SJSA1 (cell line): Measurements from ENCODE around the gene PRKD1. TPM values are rescaled to one million over a fixed set of nuclear protein-coding genes. Genes with fewer than 3 reads are reported as not detected.
"Not testable (repeated sequence)": the region's sequence is repeated elsewhere in the genome, so short reads cannot be mapped to it uniquely, and the experiment has no call there.

Experiments used
- DNase-seq, 2 experiments: peaks; one replicate each; pipeline ENCODE4 v3.0.0-alpha.2; 2015 to 2020; ENCODE audit warnings: low spot score in 2 of 2, low read depth in 1 of 2
- H3K27ac ChIP-seq: fragments of 250-450 bp; sonication (Bioruptor Pico); 2 replicates; pipeline ENCODE4 v1.5.1; 2020; ENCODE audit warnings: mild to moderate bottlenecking, moderate library complexity
- H3K27me3 ChIP-seq: fragments of 250-450 bp; sonication (Bioruptor Pico); replicated peaks from 2 replicates; pipeline ENCODE4 v1.5.1; 2020; ENCODE audit warnings: mild to moderate bottlenecking, moderate library complexity
- H3K36me3 ChIP-seq: fragments of 250-450 bp; sonication (Bioruptor Pico); 2 replicates; pipeline ENCODE4 v1.5.1; 2020; ENCODE audit warnings: mild to moderate bottlenecking
- H3K4me1 ChIP-seq: fragments of 250-450 bp; sonication (Bioruptor Pico); replicated peaks from 2 replicates; pipeline ENCODE4 v1.6.1; 2021; ENCODE audit warnings: mild to moderate bottlenecking
- H3K4me3 ChIP-seq: fragments of 250-450 bp; sonication (Bioruptor Pico); 2 replicates; pipeline ENCODE4 v1.5.1; 2020; ENCODE audit warnings: mild to moderate bottlenecking
- H3K9me3 ChIP-seq: fragments of 250-450 bp; sonication (Bioruptor Pico); replicated peaks from 2 replicates; pipeline ENCODE4 v1.5.1; 2020; ENCODE audit warnings: mild to moderate bottlenecking
- total RNA-seq: library from RNA; depleted of rRNA; stranded (reverse); fragments of >200 nt; shearing (Covaris generic); gene quantifications from 2 replicates; pipeline ENCODE4 v1.2.3, GENCODE V29; 2014

The PRKD1 gene
- total RNA-seq, 1 experiment from 2014 or later, result 6.4 TPM

- no peak for DNase-seq
- H3K4me3 ChIP-seq, result no peak overlapping the region
- no peaks in the 10 kb centered on the region for H3K27me3 ChIP-seq
- H3K27ac ChIP-seq, result no peak overlapping the region
- peaks cover 5% of the 10 kb centered on the region for H3K4me1 ChIP-seq
- no peaks in the 10 kb centered on the region for H3K9me3 ChIP-seq
- H3K36me3 ChIP-seq, result no peaks in the 10 kb centered on the region
Measured at GRCh38 chr14:29721586-29721985, 206.1 kb downstream of the PRKD1 start.

GRCh38 chr14:29717901-29718300 lies 209.7 kb downstream of the PRKD1 start:
- no peaks in the 10 kb centered on the region for H3K36me3 ChIP-seq
- H3K9me3 ChIP-seq, result no peaks in the 10 kb centered on the region
- H3K4me1 ChIP-seq, result no peaks in the 10 kb centered on the region
- DNase-seq, result no peak
- no peak overlapping the region for H3K4me3 ChIP-seq
- H3K27ac ChIP-seq, result no peak overlapping the region
- H3K27me3 ChIP-seq, result no peaks in the 10 kb centered on the region

- Histone ChIP-seq H3K4me1 (no peaks in the 10 kb centered on the region), H3K9me3 (no peaks in the 10 kb centered on the region), H3K27me3 (no peaks in the 10 kb centered on the region), H3K4me3 (no peak overlapping the region), H3K27ac (no peak overlapping the region), H3K36me3 (no peaks in the 10 kb centered on the region)
- DNase-seq, result no peak
Measured at GRCh38 chr14:29716150-29716549, 211.5 kb downstream of the PRKD1 start.

GRCh38 chr14:29712601-29713000 lies 215.0 kb downstream of the PRKD1 start:
- Histone ChIP-seq H3K9me3 (no peaks in the 10 kb centered on the region), H3K27ac (no peak overlapping the region), H3K4me3 (no peak overlapping the region), H3K4me1 (no peaks in the 10 kb centered on the region), H3K27me3 (no peaks in the 10 kb centered on the region), H3K36me3 (no peaks in the 10 kb centered on the region)
- DNase-seq, result no peak

- Histone ChIP-seq H3K4me3 (no peak overlapping the region), H3K4me1 (no peaks in the 10 kb centered on the region), H3K9me3 (no peaks in the 10 kb centered on the region), H3K27ac (no peak overlapping the region), H3K27me3 (no peaks in the 10 kb centered on the region), H3K36me3 (no peaks in the 10 kb centered on the region)
- DNase-seq, result no peak
Measured at GRCh38 chr14:29710015-29710414, 217.6 kb downstream of the PRKD1 start.

GRCh38 chr14:29709490-29709889 lies 218.2 kb downstream of the PRKD1 start:
- H3K9me3 ChIP-seq, result no peaks in the 10 kb centered on the region
- no peak for DNase-seq
- no peak overlapping the region for H3K27ac ChIP-seq
- H3K36me3 ChIP-seq, result no peaks in the 10 kb centered on the region
- no peaks in the 10 kb centered on the region for H3K27me3 ChIP-seq
- no peak overlapping the region for H3K4me3 ChIP-seq
- no peaks in the 10 kb centered on the region for H3K4me1 ChIP-seq

GRCh38 chr14:29706700-29707099 lies 220.9 kb downstream of the PRKD1 start:
- no peaks in the 10 kb centered on the region for H3K4me1 ChIP-seq
- no peak for DNase-seq
- no peak overlapping the region for H3K27ac ChIP-seq
- no peak overlapping the region for H3K4me3 ChIP-seq
- H3K9me3 ChIP-seq, result no peaks in the 10 kb centered on the region
- H3K36me3 ChIP-seq, result no peaks in the 10 kb centered on the region
- no peaks in the 10 kb centered on the region for H3K27me3 ChIP-seq

- Histone ChIP-seq H3K27ac (no peak overlapping the region), H3K4me1 (no peaks in the 10 kb centered on the region), H3K4me3 (no peak overlapping the region), H3K9me3 (no peaks in the 10 kb centered on the region), H3K27me3 (no peaks in the 10 kb centered on the region), H3K36me3 (no peaks in the 10 kb centered on the region)
- no peak for DNase-seq
Measured at GRCh38 chr14:29705801-29706200, 221.8 kb downstream of the PRKD1 start.

GRCh38 chr14:29689597-29689996 lies 238.1 kb downstream of the PRKD1 start:
- H3K9me3 ChIP-seq, H3K27me3 ChIP-seq: not testable (repeated sequence)

GRCh38 chr14:29687866-29688265 lies 239.8 kb downstream of the PRKD1 start:
- no peak overlapping the region for H3K27ac ChIP-seq
- H3K9me3 ChIP-seq, result no peaks in the 10 kb centered on the region
- no peak overlapping the region for H3K4me3 ChIP-seq
- no peaks in the 10 kb centered on the region for H3K4me1 ChIP-seq
- no peaks in the 10 kb centered on the region for H3K27me3 ChIP-seq
- no peaks in the 10 kb centered on the region for H3K36me3 ChIP-seq
- DNase-seq, result no peak

More at GRCh38 chr14:29689597-29689996, 238.1 kb downstream of the PRKD1 start:
- H3K36me3 ChIP-seq, DNase-seq, H3K4me3 ChIP-seq, H3K27ac ChIP-seq, H3K4me1 ChIP-seq: not testable (repeated sequence)

- H3K4me3 ChIP-seq, result no peak overlapping the region
- H3K27ac ChIP-seq, result no peak overlapping the region
- DNase-seq, result no peak
- no peaks in the 10 kb centered on the region for H3K27me3 ChIP-seq
- no peaks in the 10 kb centered on the region for H3K9me3 ChIP-seq
- H3K36me3 ChIP-seq, result no peaks in the 10 kb centered on the region
- H3K4me1 ChIP-seq, result no peaks in the 10 kb centered on the region
Measured at GRCh38 chr14:29687071-29687765, 240.4 kb downstream of the PRKD1 start.

GRCh38 chr14:29684926-29685325 lies 242.7 kb downstream of the PRKD1 start:
- Histone ChIP-seq H3K4me3 (no peak overlapping the region), H3K4me1 (no peaks in the 10 kb centered on the region), H3K36me3 (no peaks in the 10 kb centered on the region), H3K27me3 (no peaks in the 10 kb centered on the region), H3K27ac (no peak overlapping the region), H3K9me3 (no peaks in the 10 kb centered on the region)
- DNase-seq, result no peak

GRCh38 chr14:29682789-29683188 lies 244.9 kb downstream of the PRKD1 start:
- DNase-seq, result no peak
- Histone ChIP-seq H3K27me3 (no peaks in the 10 kb centered on the region), H3K4me1 (no peaks in the 10 kb centered on the region), H3K27ac (no peak overlapping the region), H3K9me3 (no peaks in the 10 kb centered on the region), H3K36me3 (no peaks in the 10 kb centered on the region), H3K4me3 (no peak overlapping the region)

- Histone ChIP-seq H3K36me3 (no peaks in the 10 kb centered on the region), H3K4me1 (no peaks in the 10 kb centered on the region), H3K27me3 (no peaks in the 10 kb centered on the region), H3K27ac (no peak overlapping the region), H3K4me3 (no peak overlapping the region), H3K9me3 (no peaks in the 10 kb centered on the region)
- no peak for DNase-seq
Measured at GRCh38 chr14:29681316-29681715, 246.3 kb downstream of the PRKD1 start.
